Measurements from ENCODE around the gene GTSE1. TPM values are rescaled to one million over a fixed set of nuclear protein-coding genes. Genes with fewer than 3 reads are reported as not detected.

The GTSE1 gene
- total and polyA plus RNA-seq, 4 donors = 1.0 to 2.3 (median 1.2) TPM

DNA sequence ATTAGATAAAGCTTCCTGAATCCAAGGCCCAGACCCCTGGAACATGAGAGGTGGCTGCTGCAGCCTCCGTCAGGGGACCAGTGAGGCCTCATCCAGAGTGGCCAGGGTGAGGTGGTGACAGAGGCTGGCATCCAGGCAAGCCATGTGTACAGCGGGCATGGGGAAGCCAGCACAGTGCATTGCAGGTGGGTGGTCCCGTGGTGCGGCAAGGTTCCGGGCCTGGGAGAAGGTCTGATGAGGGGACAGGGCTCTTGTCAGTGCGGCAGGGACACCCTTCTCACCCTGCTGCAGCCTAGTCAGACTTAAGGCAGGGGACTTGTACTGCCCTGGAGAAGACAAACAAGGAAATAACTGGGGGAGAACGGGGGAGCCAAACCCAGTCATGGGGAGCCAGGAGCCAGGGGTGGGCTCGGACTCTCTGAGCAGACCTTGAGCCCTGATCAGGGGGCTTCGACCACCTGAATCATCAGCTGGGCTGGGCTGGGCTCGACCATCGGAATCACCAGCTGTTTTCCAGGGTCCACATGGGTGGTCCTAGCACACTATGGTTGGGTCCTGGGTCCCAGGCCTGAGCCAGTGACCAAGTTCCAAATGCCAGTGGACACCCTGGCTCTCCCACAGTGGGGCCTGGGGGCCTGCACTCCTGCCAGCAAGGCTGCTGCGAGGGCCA, 23.8 kb upstream of the GTSE1 start:
- H3K9me3 ChIP-seq (ENCODE audit: control insufficient read depth in 4 of 4, insufficient read depth in 3 of 4, low read length in 3 of 4) = no peaks in the 10 kb centered on the region
- WGBS, 2 donors = 94 to 97% methylated on average over 12 of the region's 12 CpGs
- no peak overlapping the region for H3K9ac ChIP-seq (ENCODE audit: insufficient read depth in 1 of 2, low read length in 2 of 2)
- ATAC-seq (ENCODE audit: insufficient read depth, low FRiP score) (no peak), DNase-seq (no peak)
- TF ChIP-seq, protein P1, sequence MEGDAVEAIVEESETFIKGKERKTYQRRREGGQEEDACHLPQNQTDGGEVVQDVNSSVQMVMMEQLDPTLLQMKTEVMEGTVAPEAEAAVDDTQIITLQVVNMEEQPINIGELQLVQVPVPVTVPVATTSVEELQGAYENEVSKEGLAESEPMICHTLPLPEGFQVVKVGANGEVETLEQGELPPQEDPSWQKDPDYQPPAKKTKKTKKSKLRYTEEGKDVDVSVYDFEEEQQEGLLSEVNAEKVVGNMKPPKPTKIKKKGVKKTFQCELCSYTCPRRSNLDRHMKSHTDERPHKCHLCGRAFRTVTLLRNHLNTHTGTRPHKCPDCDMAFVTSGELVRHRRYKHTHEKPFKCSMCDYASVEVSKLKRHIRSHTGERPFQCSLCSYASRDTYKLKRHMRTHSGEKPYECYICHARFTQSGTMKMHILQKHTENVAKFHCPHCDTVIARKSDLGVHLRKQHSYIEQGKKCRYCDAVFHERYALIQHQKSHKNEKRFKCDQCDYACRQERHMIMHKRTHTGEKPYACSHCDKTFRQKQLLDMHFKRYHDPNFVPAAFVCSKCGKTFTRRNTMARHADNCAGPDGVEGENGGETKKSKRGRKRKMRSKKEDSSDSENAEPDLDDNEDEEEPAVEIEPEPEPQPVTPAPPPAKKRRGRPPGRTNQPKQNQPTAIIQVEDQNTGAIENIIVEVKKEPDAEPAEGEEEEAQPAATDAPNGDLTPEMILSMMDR (IDR thresholded peaks at IDR 0.05; ENCODE audit: control extremely low read depth, extremely low read depth) = no peak
- no peaks in the 10 kb centered on the region for H3K27me3 ChIP-seq (ENCODE audit: control insufficient read depth in 3 of 3, insufficient read depth in 3 of 3, low read length in 2 of 3)
- peaks cover 0 to 15% (median 6%) of the 10 kb centered on the region in 5 donors for H3K4me1 ChIP-seq (ENCODE audit: control insufficient read depth in 5 of 5, insufficient read depth in 5 of 5, low read length in 5 of 5)
- H3K27ac ChIP-seq (ENCODE audit: low read depth in 1 of 2, low read length in 1 of 2) = no peak overlapping the region
- no peak overlapping the region for H3K4me3 ChIP-seq
- peaks cover 8 to 41% (median 30%) of the 10 kb centered on the region in 4 donors for H3K36me3 ChIP-seq (ENCODE audit: control insufficient read depth in 4 of 4, insufficient read depth in 4 of 4, low read length in 4 of 4)

GRCh38 chr22:46273432-46274148, 23.1 kb upstream of the GTSE1 start:
- 92 to 95% methylated on average over 12 of the region's 12 CpGs for WGBS, 2 donors
- H3K9me3 ChIP-seq (ENCODE audit: control insufficient read depth in 4 of 4, insufficient read depth in 3 of 4, low read length in 3 of 4) = no peaks in the 10 kb centered on the region
- H3K9ac ChIP-seq (ENCODE audit: insufficient read depth in 1 of 2, low read length in 2 of 2) = no peak overlapping the region
- H3K36me3 ChIP-seq (ENCODE audit: control insufficient read depth in 4 of 4, insufficient read depth in 4 of 4, low read length in 4 of 4) = peaks cover 9 to 47% (median 35%) of the 10 kb centered on the region in 4 donors
- H3K27ac ChIP-seq (ENCODE audit: low read depth in 1 of 2, low read length in 1 of 2) = no peak overlapping the region
- peaks cover 0 to 10% (median 6%) of the 10 kb centered on the region in 5 donors for H3K4me1 ChIP-seq (ENCODE audit: control insufficient read depth in 5 of 5, insufficient read depth in 5 of 5, low read length in 5 of 5)
- DNase-seq (no peak), ATAC-seq (ENCODE audit: insufficient read depth, low FRiP score) (no peak)
- H3K27me3 ChIP-seq (ENCODE audit: control insufficient read depth in 3 of 3, insufficient read depth in 3 of 3, low read length in 2 of 3) = no peaks in the 10 kb centered on the region
- no peak overlapping the region for H3K4me3 ChIP-seq
- TF ChIP-seq, protein P1 (IDR thresholded peaks at IDR 0.05; ENCODE audit: control extremely low read depth, extremely low read depth) = no peak

DNA sequence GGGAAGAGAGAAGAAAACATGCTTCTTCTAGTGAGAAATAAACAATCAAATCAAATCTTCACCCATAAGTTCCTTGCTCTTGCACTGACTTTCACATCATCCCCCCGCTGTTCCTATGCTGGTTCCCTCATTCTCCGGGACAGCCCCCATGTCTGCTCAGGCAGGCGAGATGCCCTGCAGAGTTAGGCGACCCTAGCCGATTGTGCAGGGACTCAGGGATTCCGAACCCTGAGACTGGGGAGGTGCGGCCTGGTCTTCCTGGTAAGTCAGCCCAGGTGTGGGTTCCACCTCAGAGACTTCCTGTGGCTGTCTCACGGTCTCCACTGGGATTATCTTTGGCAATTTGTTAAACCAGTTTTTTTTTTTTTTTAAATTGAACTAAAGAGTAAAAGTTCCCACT, 22.3 kb upstream of the GTSE1 start:
- Histone ChIP-seq H3K9me3 (ENCODE audit: control insufficient read depth in 4 of 4, insufficient read depth in 3 of 4, low read length in 3 of 4) (no peaks in the 10 kb centered on the region), H3K4me3 (no peak overlapping the region), H3K4me1 (ENCODE audit: control insufficient read depth in 5 of 5, insufficient read depth in 5 of 5, low read length in 5 of 5) (peaks cover 0 to 4% (median under 1%) of the 10 kb centered on the region in 5 donors), H3K27ac (ENCODE audit: low read depth in 1 of 2, low read length in 1 of 2) (no peak overlapping the region), H3K27me3 (ENCODE audit: control insufficient read depth in 3 of 3, insufficient read depth in 3 of 3, low read length in 2 of 3) (no peaks in the 10 kb centered on the region), H3K9ac (ENCODE audit: insufficient read depth in 1 of 2, low read length in 2 of 2) (no peak overlapping the region), H3K36me3 (ENCODE audit: control insufficient read depth in 4 of 4, insufficient read depth in 4 of 4, low read length in 4 of 4) (peaks cover 10 to 55% (median 40%) of the 10 kb centered on the region in 4 donors)
- ATAC-seq (ENCODE audit: insufficient read depth, low FRiP score) (no peak), DNase-seq (no peak)
- WGBS, 2 donors = 94 to 96% methylated on average over 8 of the region's 8 CpGs
- TF ChIP-seq, protein P1 (IDR thresholded peaks at IDR 0.05; ENCODE audit: control extremely low read depth, extremely low read depth) = no peak
